Activated CD8-positive, alpha-beta T cell treated with anti-CD3 and anti-CD28 coated beads for 36 hours (primary cell): Measurements from ENCODE around the gene NPBWR2. TPM values are rescaled to one million over a fixed set of nuclear protein-coding genes. Genes with fewer than 3 reads are reported as not detected.

Source experiments
- ATAC-seq: fragments of 200-7000 bp; cut with Tn5 transposase; one replicate; pipeline ENCODE4 v1.10.0; 2021; ENCODE audit warnings: mild to moderate bottlenecking, moderate library complexity
- CTCF ChIA-PET: fragments of 350-600 bp; sonication (Branson Sonifier 250); formaldehyde crosslinking; loops from one replicate; lab custom pipeline; 2021; ENCODE audit warnings: antibody characterized with exemption; lab: Charles Lee
- POLR2A ChIA-PET: fragments of 350-600 bp; sonication (Branson Sonifier 250); formaldehyde crosslinking; loops from one replicate; lab custom pipeline; 2021; ENCODE audit warnings: antibody characterized with exemption; lab: Charles Lee
- DNase-seq: peaks from one replicate; pipeline ENCODE4 v3.0.0-alpha.2; 2020
- H3K27ac Mint-ChIP-seq: one replicate; pipeline ENCODE4 v1.8.0; 2021; ENCODE audit warnings: mild to moderate bottlenecking, mixed read lengths
- H3K27me3 Mint-ChIP-seq: one replicate; pipeline ENCODE4 v1.8.0; 2021; ENCODE audit warnings: mixed read lengths
- H3K36me3 Mint-ChIP-seq: one replicate; pipeline ENCODE4 v1.8.0; 2021; ENCODE audit warnings: low read depth, mixed read lengths
- H3K4me1 Mint-ChIP-seq: one replicate; pipeline ENCODE4 v1.8.0; 2021; ENCODE audit warnings: low read depth, mixed read lengths
- H3K4me3 Mint-ChIP-seq: one replicate; pipeline ENCODE4 v1.8.0; 2021; ENCODE audit warnings: mild to moderate bottlenecking, moderate library complexity, mixed read lengths
- H3K9me3 Mint-ChIP-seq: one replicate; pipeline ENCODE4 v1.8.0; 2021; ENCODE audit warnings: mixed read lengths
- CTCF ChIP-seq: fragments of 200-600 bp; IDR thresholded peaks from one replicate; pipeline ENCODE4 v1.8.0; 2022; ENCODE audit warnings: antibody characterized with exemption, mild to moderate bottlenecking
- intact Hi-C: fragments of 100-400 bp; cut with micrococcal nuclease; formaldehyde crosslinking; loops from one replicate; pipeline ENCODE4 v1.10.0; 2022
- total RNA-seq, 2 experiments: library from RNA; stranded (reverse); gene quantifications; one replicate each; pipeline ENCODE4 v1.2.3, GENCODE V29; 2021

NPBWR2 gene
- total RNA-seq, 2 experiments from 2014 or later, result not detected

- intact Hi-C loops, result no loop called here
- H3K4me3 Mint-ChIP-seq, result no peak overlapping the region
- POLR2A ChIA-PET, result interaction anchor here (0.7 kb wide), 1 partner anchor 108 kb away, joined by 4 read pairs; no protein-coding TSS in a partner anchor
- no peak overlapping the region for H3K27ac Mint-ChIP-seq
- peaks cover 4% of the 10 kb centered on the region for H3K4me1 Mint-ChIP-seq
- no peaks in the 10 kb centered on the region for H3K27me3 Mint-ChIP-seq
- CTCF ChIA-PET, result interaction anchor here (0.7 to 1.0 kb wide), 2 partner anchors 9 to 26 kb away, joined by 3 read pairs; no protein-coding TSS in a partner anchor
- ATAC-seq (no peak), DNase-seq (no peak)
- no peak for TF ChIP-seq CTCF
- no peaks in the 10 kb centered on the region for H3K36me3 Mint-ChIP-seq
- H3K9me3 Mint-ChIP-seq, result no peaks in the 10 kb centered on the region
Observed at GRCh38 chr20:64108731-64109681, 1.6 kb upstream of the NPBWR2 start.

DNA sequence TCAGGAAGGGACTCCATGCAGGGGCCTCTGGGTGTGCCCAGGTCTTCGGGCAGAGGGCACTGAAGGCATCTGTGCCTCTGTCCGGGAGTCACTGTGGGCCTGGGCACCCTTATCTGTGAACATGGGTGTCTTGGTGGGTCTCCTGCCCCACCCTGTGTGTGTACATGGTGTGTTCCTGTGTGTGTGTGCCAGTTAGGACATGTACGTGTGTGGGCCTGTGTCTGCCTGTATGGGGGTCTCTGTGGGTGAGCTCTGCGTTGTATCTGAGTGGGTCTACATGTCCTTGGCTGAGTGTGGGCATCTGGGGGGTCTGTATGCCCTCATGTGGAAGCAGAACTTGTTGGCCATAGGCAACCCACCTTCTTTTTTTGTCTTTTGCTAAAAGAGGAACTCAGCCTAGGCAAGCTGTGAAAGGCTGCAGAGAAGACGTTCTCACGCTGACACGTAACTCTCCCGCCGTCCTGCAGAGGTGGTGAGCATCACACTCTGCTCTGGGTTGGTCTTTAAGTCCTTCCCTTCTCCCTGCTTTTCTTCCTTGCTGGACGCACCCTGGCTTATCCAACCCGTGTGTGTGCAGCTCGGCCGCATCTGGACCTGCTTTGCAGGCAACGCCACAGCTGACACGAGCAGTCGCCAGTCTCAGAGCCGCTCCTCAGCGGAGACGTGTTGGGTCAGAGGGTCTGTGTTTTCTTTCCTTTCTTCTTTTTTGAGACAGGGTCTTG is 532 bp upstream of the NPBWR2 start:
- Mint-ChIP-seq H3K9me3 (no peaks in the 10 kb centered on the region), H3K4me3 (no peak overlapping the region), H3K27me3 (peaks cover 6% of the 10 kb centered on the region), H3K36me3 (no peaks in the 10 kb centered on the region), H3K27ac (no peak overlapping the region), H3K4me1 (peaks cover 4% of the 10 kb centered on the region)
- ATAC-seq (no peak), DNase-seq (no peak)
- ChIA-PET CTCF (interaction anchor here (0.6 to 1.5 kb wide), 2 partner anchors 12 to 24 kb away, joined by 3 to 6 read pairs; partner anchors contain the start of gene LKAAEAR1), POLR2A (no interaction called here)
- intact Hi-C loops, result no loop called here
- no peak for TF ChIP-seq CTCF

- H3K27me3 Mint-ChIP-seq, result peaks cover 11% of the 10 kb centered on the region
- no peaks in the 10 kb centered on the region for H3K36me3 Mint-ChIP-seq
- no peak overlapping the region for H3K4me3 Mint-ChIP-seq
- DNase-seq, result no peak
- no peak overlapping the region for H3K27ac Mint-ChIP-seq
- H3K4me1 Mint-ChIP-seq, result peaks cover 5% of the 10 kb centered on the region
- no peak for TF ChIP-seq CTCF
- no peaks in the 10 kb centered on the region for H3K9me3 Mint-ChIP-seq
- POLR2A ChIA-PET, result no interaction called here
- ATAC-seq, result no peak
- CTCF ChIA-PET, result no interaction called here
- intact Hi-C loops, result no loop called here
Observed at GRCh38 chr20:64106435-64106961, 867 bp downstream of the NPBWR2 start.

GRCh38 chr20:64105846-64106434 is 1.4 kb downstream of the NPBWR2 start:
- Mint-ChIP-seq H3K36me3 (no peaks in the 10 kb centered on the region), H3K9me3 (no peaks in the 10 kb centered on the region), H3K4me1 (peaks cover 11% of the 10 kb centered on the region), H3K27me3 (peaks cover 14% of the 10 kb centered on the region), H3K27ac (no peak overlapping the region), H3K4me3 (no peak overlapping the region)
- ChIA-PET POLR2A (no interaction called here), CTCF (no interaction called here)
- ATAC-seq (no peak), DNase-seq (no peak)
- intact Hi-C loops, result no loop called here
- TF ChIP-seq CTCF, result no peak
